Skin of body (tissue), 2 donors: ENCODE measurements around the gene SH3RF3. TPM values are rescaled to one million over a fixed set of nuclear protein-coding genes. Genes with fewer than 3 reads are reported as not detected.
A peak's percentile ranks its signal among the peaks of the same experiment; 100 is the strongest.

Source experiments
- DNase-seq: peaks from one replicate; lab custom pipeline; 2025; lab: John Stamatoyannopoulos, UW
- total RNA-seq: library from RNA; depleted of rRNA; stranded (reverse); fragments of >200 nt; gene quantifications from one replicate; pipeline ENCODE4 v1.2.3, GENCODE V29; 2014

Gene SH3RF3
- total RNA-seq, 1 donor from 2014 or later, result 3.8 TPM

DNA sequence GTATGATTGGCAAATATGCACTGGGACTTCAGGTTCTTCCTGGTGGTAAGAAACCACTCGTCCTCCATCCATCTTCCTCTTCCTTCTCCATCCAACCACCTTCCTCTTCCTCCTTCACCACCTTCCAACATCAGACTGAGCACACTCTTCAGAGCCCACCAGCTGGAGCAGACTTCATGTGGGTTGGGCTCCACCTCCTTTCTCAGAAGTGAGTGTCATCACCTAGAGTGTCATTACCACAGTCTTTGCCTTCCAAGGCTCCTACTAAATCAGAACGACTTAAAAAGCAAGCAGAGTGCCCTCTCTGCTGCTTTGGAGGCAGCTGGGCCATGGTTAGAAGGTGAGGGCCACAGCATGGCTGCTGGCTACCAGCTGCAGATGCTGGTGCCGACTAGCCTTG, 171.6 kb downstream of the SH3RF3 start:
- DNase-seq, result no peak

DNA sequence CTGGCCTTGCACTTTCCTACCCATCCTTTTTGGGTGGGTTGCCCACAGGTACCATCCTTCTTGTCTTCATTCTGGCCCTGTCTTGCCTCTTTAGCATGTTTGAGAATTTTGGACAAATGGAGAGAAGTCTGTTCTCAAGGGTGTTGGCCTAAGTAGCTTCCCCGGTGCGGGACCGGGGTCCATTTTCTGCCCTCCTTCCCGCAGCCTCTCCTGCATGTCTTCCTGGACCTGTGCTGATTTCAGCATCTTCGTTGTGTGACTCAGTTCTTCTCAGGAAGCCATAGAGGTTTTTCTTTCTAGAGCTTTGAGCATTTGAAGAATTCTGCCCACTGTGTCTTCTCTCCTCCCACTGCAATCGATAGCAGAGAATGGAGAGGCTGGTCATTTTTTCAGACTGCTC, 172.7 kb downstream of the SH3RF3 start:
- DNase-seq, result no peak

- DNase-seq, result no peak
Observed at GRCh38 chr2:109302319-109302718, 173.3 kb downstream of the SH3RF3 start.

- no peak for DNase-seq
Observed at GRCh38 chr2:109304242-109304641, 175.2 kb downstream of the SH3RF3 start.

DNA sequence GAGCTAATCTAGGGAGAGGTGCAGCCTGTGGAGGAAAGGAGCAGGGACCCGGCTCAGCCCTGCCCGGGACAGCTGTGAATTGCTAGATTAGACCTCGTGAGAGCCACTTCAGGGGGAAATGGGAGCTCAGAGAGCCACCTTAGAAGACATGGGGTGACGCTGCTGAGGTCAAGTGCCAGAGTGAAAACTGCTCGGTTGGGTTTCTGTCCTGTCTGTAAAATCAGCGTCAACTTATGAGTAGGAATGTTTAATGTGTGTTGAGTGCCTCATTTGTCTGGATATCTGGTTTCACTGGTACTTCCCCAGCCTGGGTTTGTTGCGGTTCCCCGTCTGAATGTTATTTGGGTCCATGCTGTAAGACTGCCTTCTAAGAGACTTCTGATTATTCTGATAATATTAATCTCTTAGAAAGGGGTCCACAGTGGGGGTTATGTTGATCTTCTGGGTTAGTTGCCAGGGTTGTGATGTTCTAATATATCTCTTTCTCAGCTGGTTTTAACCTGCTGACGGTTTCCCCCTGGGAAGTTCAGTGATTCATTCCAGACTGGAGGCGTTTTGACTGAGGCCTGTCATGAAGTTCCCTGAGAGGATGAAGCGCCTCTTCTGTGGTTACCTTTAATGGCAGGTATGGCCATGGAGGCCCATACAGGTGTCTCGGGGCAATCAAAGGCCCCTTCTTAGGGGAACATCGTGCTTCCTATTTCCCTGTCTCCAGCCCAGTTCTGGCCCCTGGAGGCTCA, 175.9 kb downstream of the SH3RF3 start:
- no peak for DNase-seq

DNA sequence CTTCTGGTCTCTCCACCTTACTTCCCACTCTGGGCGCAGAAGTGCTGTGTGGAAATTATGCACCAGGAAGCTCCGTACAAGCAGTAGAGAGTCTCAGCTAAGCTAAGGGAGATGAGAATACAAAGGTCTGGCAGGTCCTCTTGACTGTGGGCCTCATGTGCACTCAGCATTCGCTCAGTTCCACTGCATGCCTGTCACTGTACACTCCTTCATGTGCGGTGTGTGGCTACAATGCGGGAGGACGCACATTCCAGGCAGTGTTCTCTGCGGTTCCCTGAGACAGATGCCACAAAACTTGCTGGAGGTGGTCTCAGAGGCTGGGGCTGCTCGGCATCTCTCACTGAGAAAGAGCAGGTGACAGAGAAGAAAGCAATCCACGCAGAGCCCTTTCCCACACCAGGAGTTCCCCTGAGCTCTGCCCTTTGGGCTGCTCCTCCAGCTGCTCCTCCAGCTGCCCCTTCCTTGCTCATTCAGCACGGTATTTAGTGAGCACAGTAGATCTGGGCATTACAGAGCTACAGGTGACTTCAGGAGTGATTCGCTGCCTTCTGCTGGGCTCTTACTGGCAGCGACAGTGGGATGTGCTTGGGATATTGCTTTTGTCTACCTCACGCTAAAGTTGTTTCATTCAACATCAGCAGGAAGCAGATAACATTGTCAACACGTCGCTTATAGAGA, 176.6 kb downstream of the SH3RF3 start:
- no peak for DNase-seq

- no peak for DNase-seq
Observed at GRCh38 chr2:109306190-109306589, 177.2 kb downstream of the SH3RF3 start.

GRCh38 chr2:109311771-109312170, 182.8 kb downstream of the SH3RF3 start:
- no peak for DNase-seq

GRCh38 chr2:109312902-109313301, 183.9 kb downstream of the SH3RF3 start:
- DNase-seq, result no peak

GRCh38 chr2:109313343-109313742, 184.3 kb downstream of the SH3RF3 start:
- DNase-seq, result no peak

DNA sequence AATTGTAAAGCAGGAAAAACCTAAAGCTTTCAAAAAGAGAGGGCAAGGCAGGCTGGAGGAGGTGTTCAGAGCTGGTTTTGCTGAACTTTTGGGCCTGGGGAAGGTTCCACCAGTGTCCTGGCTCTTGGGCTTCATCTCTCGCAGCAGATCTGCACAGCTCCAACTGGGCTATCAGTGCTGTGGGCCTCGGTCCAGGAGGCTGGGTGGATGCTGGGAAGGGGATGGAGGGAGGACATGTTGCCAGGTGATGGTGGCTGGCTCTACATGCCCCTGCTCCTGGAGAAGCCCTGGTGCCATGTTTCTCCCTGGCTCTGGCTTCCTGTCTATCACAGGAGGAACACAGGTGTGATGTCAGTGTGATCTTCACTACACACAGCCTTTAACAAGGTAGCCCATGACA, 187.1 kb downstream of the SH3RF3 start:
- DNase-seq, result no peak

DNA sequence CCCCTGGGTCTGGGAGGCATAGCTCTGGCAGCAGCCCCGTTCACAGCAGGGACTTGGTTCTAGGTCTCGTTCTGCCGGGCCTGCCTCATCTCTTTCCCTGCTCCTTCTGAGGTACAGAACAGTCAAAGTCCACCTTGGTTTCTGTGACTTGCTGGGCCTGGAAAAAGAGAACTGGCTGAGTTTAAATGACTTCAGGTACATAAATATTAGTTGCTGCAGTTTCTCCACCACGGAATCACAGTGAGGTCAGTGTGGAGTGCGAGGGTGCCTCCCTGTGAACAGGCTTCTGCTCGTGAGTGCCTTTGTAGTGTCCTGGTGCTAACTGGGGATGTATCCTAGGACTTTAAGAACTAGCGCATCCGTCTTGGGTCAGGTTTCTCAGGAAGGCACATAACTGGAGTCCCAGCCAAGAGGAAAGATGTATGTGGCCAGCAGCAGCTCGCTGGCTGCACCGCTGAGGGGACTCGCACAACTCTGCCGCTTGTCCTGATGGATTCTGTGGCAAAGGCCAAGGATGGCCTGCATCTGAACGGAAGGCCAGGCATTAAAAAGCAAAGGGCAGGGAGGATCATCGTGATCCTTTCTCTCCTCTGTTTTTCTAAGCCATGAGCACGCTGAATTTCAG, 188.6 kb downstream of the SH3RF3 start:
- peak; percentile 33 for DNase-seq

DNA sequence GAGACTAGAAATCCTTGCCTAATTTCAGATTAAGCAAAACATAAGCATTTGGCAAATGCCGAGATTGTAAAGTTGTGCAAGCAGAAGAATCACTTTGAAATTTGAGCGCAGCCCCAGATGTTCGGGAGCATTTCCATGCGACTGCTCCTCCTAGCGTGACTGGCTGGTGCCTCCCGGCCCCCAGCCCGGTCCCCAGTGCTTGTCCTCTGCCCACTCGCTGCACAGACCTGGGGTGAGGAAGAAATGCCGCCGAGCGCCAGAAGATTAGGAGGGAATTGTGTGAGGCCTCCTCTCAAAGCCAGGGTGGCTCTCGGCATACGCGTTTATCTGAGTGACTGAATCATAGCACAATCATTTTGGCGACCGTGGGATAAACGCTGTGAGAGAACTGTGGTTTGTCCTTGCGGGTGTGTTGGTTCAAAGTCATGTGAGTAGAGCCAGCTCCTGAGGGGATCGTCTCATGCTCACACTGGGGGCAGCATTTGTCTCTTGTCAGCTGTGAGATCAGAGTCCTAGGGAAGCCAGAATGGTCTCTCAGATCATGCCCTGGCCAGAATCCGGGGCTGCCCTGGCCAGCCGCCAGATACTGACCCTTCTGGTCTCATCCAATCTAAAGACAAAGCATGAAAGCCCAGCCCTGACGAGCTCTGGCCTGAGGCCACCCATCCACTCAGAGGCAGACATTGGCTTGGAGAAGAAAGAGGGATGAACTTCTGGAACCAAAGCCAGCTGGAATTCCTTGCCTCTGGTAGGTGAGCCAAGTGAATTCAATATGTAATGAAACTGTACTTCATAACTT, 189.3 kb downstream of the SH3RF3 start:
- peak; percentile 96 for DNase-seq

- DNase-seq, result no peak
Observed at GRCh38 chr2:109318949-109319342, 189.9 kb downstream of the SH3RF3 start.

DNA sequence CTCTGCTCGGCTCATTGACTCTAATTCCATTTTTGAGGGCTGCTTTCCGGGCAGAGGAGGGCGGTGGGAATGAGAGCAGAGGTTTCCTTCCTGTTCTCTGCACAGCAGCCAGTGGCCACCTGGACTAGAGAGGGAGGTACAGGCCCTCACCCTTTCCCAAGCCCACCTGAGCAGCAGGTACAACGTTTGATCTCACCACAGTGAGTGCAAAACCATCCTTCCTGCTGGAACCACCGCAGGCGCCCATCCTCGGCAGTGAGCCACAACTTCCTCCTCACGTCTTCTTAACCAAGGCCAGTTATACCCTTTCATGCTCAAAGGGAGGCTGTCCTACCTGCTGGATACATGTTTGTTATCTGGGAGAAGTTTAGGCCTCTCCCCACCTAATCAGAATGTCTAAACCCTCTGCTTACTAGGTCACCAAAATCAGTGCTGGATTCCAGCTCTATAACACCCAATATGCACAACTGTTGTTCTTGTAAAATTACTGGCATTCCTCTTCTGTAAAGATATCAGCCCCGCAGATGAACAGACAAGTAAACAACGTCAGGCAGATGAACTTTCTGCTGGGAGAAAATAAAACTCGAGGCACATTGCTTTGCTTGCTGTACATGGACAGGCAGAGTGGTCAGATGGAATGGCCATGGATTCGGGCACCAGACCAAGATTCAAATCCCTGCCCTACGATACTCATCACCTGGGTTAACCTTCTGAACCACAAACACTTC, 191.4 kb downstream of the SH3RF3 start:
- no peak for DNase-seq

GRCh38 chr2:109321570-109321969, 192.6 kb downstream of the SH3RF3 start:
- DNase-seq, result no peak

- peak; percentile 71 for DNase-seq
Observed at GRCh38 chr2:109322111-109322510, 193.1 kb downstream of the SH3RF3 start.

DNA sequence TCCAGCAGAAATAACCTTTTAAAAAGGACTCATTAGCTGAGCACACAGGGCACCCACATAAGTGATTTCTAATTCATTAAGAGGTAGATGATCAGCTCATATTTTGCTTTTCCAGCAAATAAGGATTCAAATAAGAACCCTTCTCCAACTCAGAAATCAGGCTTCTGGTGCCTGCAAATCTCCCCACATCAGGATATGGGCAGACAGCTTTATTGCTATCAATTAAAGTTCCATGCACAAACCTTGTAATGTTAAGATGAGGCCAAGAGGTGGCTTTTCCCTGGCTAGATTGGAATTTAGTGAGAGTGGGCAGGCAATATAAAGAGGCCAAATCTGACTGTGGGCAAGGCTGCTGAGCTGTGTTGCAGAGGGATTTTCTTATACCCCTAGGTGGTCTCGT, 193.6 kb downstream of the SH3RF3 start:
- DNase-seq, result no peak

GRCh38 chr2:109324861-109325260, 195.9 kb downstream of the SH3RF3 start:
- peak; percentile 66 for DNase-seq

GRCh38 chr2:109325570-109325969, 196.6 kb downstream of the SH3RF3 start:
- DNase-seq, result no peak

DNA sequence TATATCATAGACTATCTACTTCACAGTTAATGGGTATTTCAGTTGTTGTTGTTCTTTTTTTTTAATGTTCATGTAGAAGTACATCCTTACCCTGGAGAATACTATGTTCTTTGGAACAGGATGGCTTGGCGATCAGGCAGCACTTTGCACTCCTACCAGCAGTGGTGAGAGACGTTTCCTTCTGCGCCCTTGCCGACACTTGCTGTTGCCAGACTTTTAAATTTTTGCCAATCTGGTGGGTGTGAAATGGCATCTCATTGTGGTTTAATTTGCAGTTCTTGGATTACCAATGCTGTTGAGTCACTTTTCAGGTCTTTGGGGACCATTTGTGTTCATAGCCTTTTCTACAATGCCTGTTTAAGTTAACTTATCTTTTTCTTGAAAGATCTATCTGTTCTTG, 197.3 kb downstream of the SH3RF3 start:
- no peak for DNase-seq
